AG10803 (cell line): ENCODE data around the gene NOL12.
"Not testable (repeated sequence)": the region's sequence is repeated elsewhere in the genome, so short reads cannot be mapped to it uniquely, and the experiment has no call there.

ENCODE experiments used
- DNase-seq: peaks from one replicate; pipeline ENCODE4 v3.0.0; 2010; ENCODE audit warnings: low read depth
- H3K4me3 ChIP-seq: 2 replicates; pipeline ENCODE4 v1.5.1; 2011; ENCODE audit warnings: mild to moderate bottlenecking, low read length, control low read depth
- CTCF ChIP-seq: conservative IDR thresholded peaks from 2 replicates; pipeline ENCODE4 v1.5.1; 2011; ENCODE audit warnings: mild to moderate bottlenecking, low read length, control low read depth, inconsistent platforms

NOL12 gene

GRCh38 chr22:37654563-37655251 is 31.4 kb upstream of the NOL12 start:
- H3K4me3 ChIP-seq: no peak overlapping the region
- no peak for DNase-seq
- no peak for TF ChIP-seq CTCF

GRCh38 chr22:37655252-37655563 is 30.9 kb upstream of the NOL12 start:
- no peak for DNase-seq
- no peak for TF ChIP-seq CTCF

GRCh38 chr22:37656583-37656982 is 29.6 kb upstream of the NOL12 start:
- H3K4me3 ChIP-seq: not testable (repeated sequence)

More at GRCh38 chr22:37655252-37655563, 30.9 kb upstream of the NOL12 start:
- H3K4me3 ChIP-seq: no peak overlapping the region

GRCh38 chr22:37657590-37658132 is 28.5 kb upstream of the NOL12 start:
- peak; percentile 20 for DNase-seq
- peak overlapping the region; percentile 78 for H3K4me3 ChIP-seq
- TF ChIP-seq CTCF: no peak

More at GRCh38 chr22:37656583-37656982, 29.6 kb upstream of the NOL12 start:
- DNase-seq: not testable (repeated sequence)

- H3K4me3 ChIP-seq: peak within 1 kb of the TSS; percentile 78
- TF ChIP-seq CTCF: no peak
- peak; percentile 100 for DNase-seq
Measured at GRCh38 chr22:37658133-37659065, 27.7 kb upstream of the NOL12 start, which contains the start of gene PDXP. PDXP (plus strand) TSS chr22:37658723; CDS start chr22:37658783, 60 bp downstream.

- H3K4me3 ChIP-seq: peak overlapping the region; percentile 72
- TF ChIP-seq CTCF: no peak
- no peak for DNase-seq
Measured at GRCh38 chr22:37659066-37659896, 26.9 kb upstream of the NOL12 start.
